ENCODE measurements around the gene ISM1.

The ISM1 gene

GRCh38 chr20:13260650-13261279 lies 39.7 kb downstream of the ISM1 start:
- no peak for DNase-seq

DNA sequence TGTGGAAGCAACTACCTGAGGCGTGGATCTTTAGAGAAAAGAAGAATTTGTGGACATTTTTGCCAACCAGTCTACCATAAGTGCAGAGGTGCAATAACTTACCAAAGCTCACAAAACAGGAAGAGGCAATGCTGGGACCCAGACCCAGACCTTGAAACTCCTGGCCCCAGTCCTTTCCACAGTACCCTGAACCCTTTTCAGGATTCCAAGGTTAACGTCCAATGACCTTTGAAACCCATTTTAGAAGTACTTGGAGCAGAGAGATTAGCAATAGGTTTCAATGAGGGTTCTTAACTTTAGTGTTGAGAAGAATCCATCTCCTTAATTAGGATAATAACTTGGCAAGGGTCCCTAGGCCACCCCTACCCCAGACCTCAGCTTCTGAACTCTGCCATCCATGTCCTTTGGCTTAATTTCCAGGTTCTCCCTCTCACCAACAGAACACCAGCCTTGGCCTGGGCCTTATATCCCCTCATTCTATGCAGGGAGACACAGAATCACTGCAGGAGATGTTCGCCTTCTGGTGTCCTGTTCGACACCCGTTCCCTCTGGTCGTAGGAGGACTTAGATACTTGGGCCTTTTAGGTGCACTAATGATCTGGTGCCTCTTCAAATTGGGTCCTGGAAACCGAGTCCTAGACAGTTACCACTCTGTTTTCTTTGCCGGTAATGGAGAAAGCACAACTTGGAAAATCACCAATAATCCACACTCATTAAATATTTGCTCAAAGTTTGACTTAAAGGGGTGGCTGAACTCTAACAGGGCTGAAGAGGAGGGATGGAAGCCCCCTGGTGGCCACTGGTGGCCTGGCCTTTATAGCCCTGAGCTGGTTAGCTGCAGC lies 40.6 kb downstream of the ISM1 start:
- DNase-seq = peak; percentile 28

GRCh38 chr20:13262302-13262650 lies 41.2 kb downstream of the ISM1 start:
- DNase-seq = no peak

DNA sequence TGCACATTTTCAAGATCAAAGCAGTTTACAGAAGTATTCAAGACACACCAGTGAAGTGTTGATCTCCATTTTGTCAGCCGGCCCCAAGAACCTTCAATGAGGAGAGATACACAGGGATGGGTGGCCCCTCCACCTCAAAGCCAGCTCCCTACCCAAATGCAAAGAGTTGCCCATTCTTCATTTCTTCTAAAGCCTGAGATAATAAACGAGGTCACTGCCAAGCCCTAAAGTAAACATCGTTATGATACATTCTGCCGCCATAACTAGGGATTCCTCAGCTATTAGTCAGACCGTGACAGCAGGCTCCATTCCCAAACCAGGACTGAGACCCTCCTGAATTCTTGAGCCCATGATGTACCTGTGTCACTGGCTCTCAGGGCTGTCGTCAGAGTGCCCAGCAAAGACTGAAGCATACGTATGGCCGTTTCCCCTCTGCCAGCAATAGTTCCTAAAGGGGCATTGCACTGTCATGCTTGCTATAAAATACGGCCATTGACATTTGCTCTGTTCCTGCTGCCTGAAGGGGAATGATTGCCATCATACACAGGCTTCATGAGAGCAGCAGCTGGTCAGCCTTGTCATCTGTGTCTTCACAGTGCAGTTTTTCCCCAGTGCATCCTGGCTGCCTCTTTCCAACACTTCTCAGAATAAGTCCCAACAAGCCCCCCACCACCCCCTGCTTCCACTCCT lies 41.7 kb downstream of the ISM1 start:
- peak; percentile 11 for DNase-seq

DNA sequence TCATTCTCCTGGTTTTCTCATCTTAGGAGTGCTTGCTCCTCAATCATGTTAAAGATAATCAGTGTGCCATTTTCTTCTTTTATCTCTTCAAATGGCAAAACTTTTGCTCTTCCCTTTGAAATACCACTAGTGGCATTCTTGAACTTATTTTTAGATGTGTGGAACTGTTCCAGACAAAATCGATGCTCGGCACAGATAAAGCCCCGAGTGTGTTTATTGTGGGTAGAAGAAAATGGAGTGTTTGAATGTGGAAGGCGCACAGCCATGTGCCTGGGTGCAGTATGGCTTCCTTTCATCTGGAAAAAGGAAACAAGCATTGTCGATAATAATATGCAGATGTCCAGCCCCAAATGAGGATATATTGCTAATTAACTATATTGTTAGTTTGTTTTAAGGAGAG lies 42.4 kb downstream of the ISM1 start:
- DNase-seq = no peak

GRCh38 chr20:13264907-13265306 lies 43.8 kb downstream of the ISM1 start:
- no peak for DNase-seq

DNA sequence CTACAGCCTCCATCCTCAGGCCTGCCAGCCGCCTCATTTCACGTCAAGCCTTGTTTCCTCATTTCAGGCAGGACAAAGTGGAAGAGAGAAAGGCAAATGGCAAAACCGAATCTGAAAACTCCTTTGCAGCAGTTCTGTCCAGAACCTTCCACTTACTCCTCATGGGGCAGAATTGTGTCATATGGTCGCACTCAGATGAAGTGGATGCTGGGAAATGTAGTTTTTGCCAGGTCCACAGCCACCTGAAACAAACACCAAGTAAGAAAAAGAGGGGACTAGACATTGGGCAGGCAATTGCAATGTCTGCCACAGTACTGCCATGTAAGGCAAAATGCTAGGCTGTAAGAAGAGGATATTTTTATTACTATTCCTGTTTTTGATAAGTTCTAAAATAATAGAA lies 44.9 kb downstream of the ISM1 start:
- DNase-seq = no peak

- DNase-seq = no peak
Observed at GRCh38 chr20:13267231-13267630, 46.2 kb downstream of the ISM1 start.

DNA sequence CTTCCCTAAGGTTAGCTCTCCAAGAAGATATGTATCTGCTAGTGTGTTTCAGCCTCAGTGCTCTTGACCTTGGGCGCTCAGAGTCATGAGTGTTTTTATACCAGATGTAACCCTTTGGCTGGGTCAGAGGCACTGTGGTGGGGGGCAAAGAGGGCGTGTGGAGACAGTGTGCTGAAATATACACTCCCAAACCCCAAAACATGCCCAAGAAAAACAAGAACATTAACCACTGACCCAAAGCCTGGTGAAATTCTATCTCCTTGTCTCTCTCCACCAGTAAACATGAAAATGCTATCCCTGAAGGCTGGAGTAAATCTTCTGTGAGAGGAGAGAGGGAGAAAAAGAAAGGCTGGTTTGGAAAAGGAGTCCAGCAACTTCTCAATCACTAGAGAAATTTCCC lies 47.9 kb downstream of the ISM1 start:
- DNase-seq = no peak

DNA sequence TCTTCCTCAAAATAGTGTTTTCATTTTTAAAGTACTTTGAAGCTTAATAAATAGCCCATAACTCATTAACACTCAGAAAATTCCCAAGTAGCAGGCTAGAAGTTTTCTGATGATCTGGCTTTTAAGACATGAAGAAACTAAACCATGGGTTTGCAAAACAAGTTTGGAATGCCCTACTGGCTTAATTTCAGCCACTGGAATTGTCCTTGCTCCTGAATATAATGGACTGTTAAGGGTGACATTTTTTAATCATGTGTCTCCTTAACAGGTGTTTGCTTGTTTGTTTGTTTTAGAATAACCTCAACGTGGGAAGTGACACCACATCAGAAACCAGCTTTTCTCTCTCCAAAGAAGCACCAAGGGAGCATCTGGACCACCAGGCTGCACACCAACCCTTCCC lies 49.1 kb downstream of the ISM1 start:
- no peak for DNase-seq

GRCh38 chr20:13271098-13271497 lies 50.0 kb downstream of the ISM1 start:
- no peak for DNase-seq

DNA sequence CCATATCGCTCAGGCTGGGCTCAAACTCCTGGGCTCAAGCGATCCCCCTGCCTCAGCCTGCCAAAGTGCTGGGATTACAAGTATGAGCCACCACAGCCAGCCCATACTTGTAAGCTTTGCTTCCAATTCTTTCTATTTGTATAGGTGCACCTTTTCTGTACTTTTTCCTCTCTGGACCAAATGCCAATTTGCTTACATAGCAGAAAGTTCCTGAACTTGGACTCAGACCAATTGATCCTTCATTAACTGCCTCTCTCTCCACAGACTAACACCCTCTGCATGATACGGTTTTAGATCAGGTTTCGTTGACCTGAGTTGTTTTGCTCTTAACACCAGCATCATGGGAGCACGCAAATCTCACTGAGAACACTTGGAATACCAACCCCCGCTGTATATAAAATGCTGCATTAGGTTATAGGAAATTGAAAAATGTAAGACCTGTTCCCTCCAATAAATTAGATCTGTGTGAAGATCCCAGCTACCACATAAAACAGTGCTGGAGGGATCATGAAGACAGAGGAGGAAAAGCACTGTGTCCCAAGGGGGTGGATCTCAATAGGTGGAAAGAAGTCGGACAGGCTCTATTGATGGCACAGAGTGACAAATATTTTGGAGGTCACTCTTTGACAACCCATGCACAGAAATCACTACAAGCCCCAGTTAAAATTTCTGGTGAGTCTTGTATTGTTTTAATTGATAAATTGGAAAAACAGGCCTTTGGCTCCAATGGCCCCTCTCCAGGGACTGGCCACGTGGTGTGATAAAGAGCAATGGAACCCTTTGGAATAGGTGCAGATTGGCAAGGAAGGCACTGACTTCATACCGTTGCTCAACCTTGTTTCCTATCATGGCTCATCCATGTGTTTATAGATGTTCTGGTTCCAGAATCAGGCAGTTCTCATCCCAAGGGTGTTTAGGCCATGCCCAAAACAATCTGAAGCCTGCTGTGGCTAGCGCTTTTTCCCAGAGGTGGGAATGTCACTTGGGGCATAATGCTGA lies 51.2 kb downstream of the ISM1 start:
- DNase-seq = no peak

DNA sequence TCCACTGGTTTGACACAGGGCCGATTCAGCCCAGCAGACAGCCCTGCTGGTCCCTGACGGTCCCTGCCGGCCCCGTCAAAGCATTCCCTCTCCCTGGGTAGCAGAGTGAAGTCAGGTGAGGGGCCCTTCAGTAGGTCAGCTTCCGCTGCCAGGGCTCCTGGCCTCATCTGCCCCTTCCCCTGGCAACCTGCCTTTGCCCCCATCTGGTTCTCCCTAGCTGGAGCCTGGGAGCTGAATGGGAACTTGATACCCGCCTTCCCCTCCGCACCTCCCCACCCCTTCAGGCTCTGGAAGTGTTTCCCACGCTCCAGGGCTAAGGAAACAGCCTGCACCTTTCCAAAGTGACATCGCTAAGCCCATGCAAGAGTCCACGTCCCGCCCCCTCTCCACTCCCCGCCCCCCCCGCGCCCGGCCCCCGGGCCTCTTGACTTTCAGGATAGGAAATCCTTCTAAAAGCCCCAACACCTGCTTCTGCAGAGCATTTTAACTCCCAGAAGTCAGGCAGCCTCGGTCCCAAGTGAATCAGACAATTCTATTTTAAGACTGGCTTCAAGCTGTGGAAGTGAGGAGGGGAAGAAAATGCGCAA lies 53.3 kb downstream of the ISM1 start:
- DNase-seq = no peak

- no peak for DNase-seq
Observed at GRCh38 chr20:13276945-13277541, 56.0 kb downstream of the ISM1 start.

GRCh38 chr20:13277663-13278295 lies 56.7 kb downstream of the ISM1 start:
- DNase-seq = no peak

GRCh38 chr20:13278812-13279570 lies 57.9 kb downstream of the ISM1 start:
- DNase-seq = no peak

DNA sequence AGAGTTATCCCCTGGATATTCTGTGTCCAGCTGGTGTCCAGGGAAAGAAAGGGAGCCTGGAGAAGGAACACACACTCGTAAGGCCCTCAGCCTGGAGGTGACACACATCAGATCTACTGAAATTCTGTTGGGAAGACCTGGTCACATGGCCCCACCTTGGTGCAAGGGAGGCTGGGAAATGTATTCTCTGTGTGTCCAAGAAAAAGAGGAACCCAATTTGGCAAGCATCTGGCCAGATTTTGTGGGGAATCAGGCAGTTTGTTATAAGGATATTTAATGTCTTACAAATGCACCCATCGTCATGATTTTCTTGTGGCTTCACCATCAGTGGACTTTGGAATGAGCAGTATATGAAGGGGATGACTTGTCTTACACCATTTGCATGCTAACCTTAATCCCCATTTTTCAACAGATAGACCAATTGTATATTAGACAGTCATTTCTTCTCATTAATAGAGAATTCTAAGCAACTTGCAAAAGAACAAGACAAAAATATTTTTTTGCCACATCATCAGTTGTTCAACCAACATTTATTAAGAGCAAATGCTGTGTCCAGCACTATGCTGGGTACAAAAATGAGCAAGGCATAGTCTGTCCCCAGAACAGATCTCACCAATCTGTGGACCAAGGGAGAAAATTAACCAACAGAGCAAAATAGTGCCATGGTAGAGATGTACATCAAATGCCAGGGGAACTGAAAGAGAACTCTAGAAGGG lies 59.7 kb downstream of the ISM1 start:
- DNase-seq = no peak

DNA sequence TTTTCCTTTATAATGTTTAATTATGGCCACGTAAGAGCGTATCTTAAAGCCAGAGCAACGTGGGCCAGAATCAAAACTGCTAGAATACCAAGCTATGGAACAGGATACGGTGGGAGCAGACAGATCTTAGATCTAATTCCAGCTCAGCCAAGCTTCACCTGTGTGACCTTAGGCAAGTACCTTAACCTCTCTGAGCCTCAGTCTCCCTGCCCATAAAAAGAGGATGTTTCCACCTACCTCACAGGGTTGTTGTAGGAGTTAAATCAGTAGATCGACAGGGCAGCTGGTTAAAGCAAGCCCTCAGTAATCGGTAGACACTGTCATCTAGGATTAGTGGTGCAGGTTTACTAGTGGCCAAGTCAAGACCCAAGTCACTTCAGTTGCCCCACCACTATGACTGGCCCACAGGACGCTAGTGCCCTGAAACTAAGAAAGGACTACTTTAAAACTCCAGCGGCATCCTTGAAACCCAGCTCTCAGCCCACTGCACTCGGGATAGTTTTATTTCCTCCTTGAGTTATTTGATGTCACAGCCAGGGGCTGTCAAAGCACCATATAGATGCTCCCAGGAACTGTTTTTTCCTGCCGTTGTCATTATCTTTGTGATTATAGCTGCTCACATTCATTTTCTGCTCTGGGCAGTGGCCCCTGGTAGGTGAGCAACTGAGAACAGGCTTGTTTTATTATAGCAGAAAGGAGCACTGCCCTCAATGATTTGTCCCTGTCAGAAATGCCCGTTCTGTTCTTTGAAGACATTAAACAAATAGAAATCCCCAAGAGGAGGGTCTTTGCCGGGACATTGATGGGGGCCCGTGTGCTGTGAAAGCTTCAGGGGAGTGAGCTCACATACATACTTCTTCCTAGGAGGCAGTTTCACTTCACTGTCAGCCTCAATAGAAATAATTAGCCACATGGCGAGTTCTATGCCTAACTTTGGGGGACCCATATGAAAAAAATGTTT lies 63.1 kb downstream of the ISM1 start:
- no peak for DNase-seq

- no peak for DNase-seq
Observed at GRCh38 chr20:13284830-13285229, 63.8 kb downstream of the ISM1 start.

Data from T1000 (cell line).